Endothelial cell (in vitro differentiated cells): ENCODE data around the gene KRT222. TPM values are rescaled to one million over a fixed set of nuclear protein-coding genes. Genes with fewer than 3 reads are reported as not detected.

Source experiments
- DNase-seq: peaks from one replicate; pipeline ENCODE4 v3.0.0; 2021; ENCODE audit warnings: low spot score
- H3K27ac Mint-ChIP-seq: one replicate; pipeline ENCODE4 v1.8.0; 2021; ENCODE audit warnings: mixed read lengths, inconsistent platforms; ENCODE audit not compliant: unreplicated experiment
- H3K27me3 Mint-ChIP-seq: one replicate; pipeline ENCODE4 v1.8.0; 2021; ENCODE audit warnings: mild to moderate bottlenecking, moderate library complexity, mixed read lengths, inconsistent platforms; ENCODE audit not compliant: unreplicated experiment
- H3K36me3 Mint-ChIP-seq: one replicate; pipeline ENCODE4 v1.8.0; 2021; ENCODE audit warnings: mild to moderate bottlenecking, low read depth, mixed read lengths, inconsistent platforms; ENCODE audit not compliant: unreplicated experiment
- H3K4me1 Mint-ChIP-seq: one replicate; pipeline ENCODE4 v1.8.0; 2021; ENCODE audit warnings: mild to moderate bottlenecking, mixed read lengths, inconsistent platforms; ENCODE audit not compliant: unreplicated experiment
- H3K4me3 Mint-ChIP-seq: one replicate; pipeline ENCODE4 v1.8.0; 2021; ENCODE audit warnings: mild to moderate bottlenecking, mixed read lengths, inconsistent platforms; ENCODE audit not compliant: unreplicated experiment
- H3K9me3 Mint-ChIP-seq: one replicate; pipeline ENCODE4 v1.8.0; 2021; ENCODE audit warnings: mixed read lengths, inconsistent platforms; ENCODE audit not compliant: unreplicated experiment
- CTCF ChIP-seq: fragments of 200-600 bp; sonication (generic); IDR thresholded peaks from one replicate; pipeline ENCODE4 v1.5.0; 2021; ENCODE audit warnings: antibody characterized with exemption; ENCODE audit not compliant: unreplicated experiment
- total RNA-seq: library from RNA; stranded (reverse); fragmentation: NEBNext Ultra II Directional; extraction: Animal tissue kit (Norgen Biotek cat#: 25700); gene quantifications from one replicate; pipeline ENCODE4 v1.2.1, GENCODE V29; 2021; ENCODE audit not compliant: unreplicated experiment

The KRT222 gene
- total RNA-seq, 1 donor from 2014 or later: 1.2 TPM

GRCh38 chr17:40625311-40625710 is 39.7 kb downstream of the KRT222 start:
- Mint-ChIP-seq H3K4me1 (peaks cover 9% of the 10 kb centered on the region), H3K4me3 (no peak overlapping the region), H3K27me3 (no peaks in the 10 kb centered on the region), H3K27ac (no peak overlapping the region), H3K36me3 (peaks cover 7% of the 10 kb centered on the region), H3K9me3 (no peaks in the 10 kb centered on the region)
- no peak for TF ChIP-seq CTCF
- DNase-seq: no peak

GRCh38 chr17:40623419-40624210 is 41.4 kb downstream of the KRT222 start:
- no peaks in the 10 kb centered on the region for H3K9me3 Mint-ChIP-seq
- no peak for DNase-seq
- peaks cover 2% of the 10 kb centered on the region for H3K27me3 Mint-ChIP-seq
- no peak overlapping the region for H3K4me3 Mint-ChIP-seq
- no peak for TF ChIP-seq CTCF
- peaks cover 4% of the 10 kb centered on the region for H3K36me3 Mint-ChIP-seq
- H3K27ac Mint-ChIP-seq: no peak overlapping the region
- peaks cover 9% of the 10 kb centered on the region for H3K4me1 Mint-ChIP-seq

- no peak for TF ChIP-seq CTCF
- DNase-seq: no peak
- H3K27ac Mint-ChIP-seq: no peak overlapping the region
- no peak overlapping the region for H3K4me3 Mint-ChIP-seq
- H3K27me3 Mint-ChIP-seq: peaks cover 2% of the 10 kb centered on the region
- no peaks in the 10 kb centered on the region for H3K9me3 Mint-ChIP-seq
- H3K36me3 Mint-ChIP-seq: no peaks in the 10 kb centered on the region
- peaks cover 10% of the 10 kb centered on the region for H3K4me1 Mint-ChIP-seq
Measured at GRCh38 chr17:40622509-40622928, 42.5 kb downstream of the KRT222 start.

- H3K4me1 Mint-ChIP-seq: peaks cover 10% of the 10 kb centered on the region
- H3K9me3 Mint-ChIP-seq: no peaks in the 10 kb centered on the region
- H3K36me3 Mint-ChIP-seq: no peaks in the 10 kb centered on the region
- H3K4me3 Mint-ChIP-seq: no peak overlapping the region
- peaks cover 2% of the 10 kb centered on the region for H3K27me3 Mint-ChIP-seq
- no peak overlapping the region for H3K27ac Mint-ChIP-seq
- no peak for TF ChIP-seq CTCF
- DNase-seq: no peak
Measured at GRCh38 chr17:40621578-40621977, 43.4 kb downstream of the KRT222 start.

GRCh38 chr17:40621019-40621418 is 44.0 kb downstream of the KRT222 start:
- no peaks in the 10 kb centered on the region for H3K36me3 Mint-ChIP-seq
- peaks cover 10% of the 10 kb centered on the region for H3K4me1 Mint-ChIP-seq
- no peak for DNase-seq
- H3K4me3 Mint-ChIP-seq: no peak overlapping the region
- no peak overlapping the region for H3K27ac Mint-ChIP-seq
- H3K9me3 Mint-ChIP-seq: no peaks in the 10 kb centered on the region
- no peak for TF ChIP-seq CTCF
- peaks cover 2% of the 10 kb centered on the region for H3K27me3 Mint-ChIP-seq
